GM12878 (cell line): ENCODE results near the gene SLC38A7. TPM values are rescaled to one million over a fixed set of nuclear protein-coding genes. Genes with fewer than 3 reads are reported as not detected.
A peak's percentile ranks its signal among the peaks of the same experiment; 100 is the strongest.

Experiments used
- ATAC-seq: fragments of 200-7000 bp; cut with Tn5 transposase; 3 replicates; pipeline ENCODE4 v1.9.1; 2020; ENCODE audit warnings: mild to moderate bottlenecking, moderate library complexity
- BruUV-seq: library from RNA; stranded (reverse); fragments of 400-500 nt; replicated peaks from 2 replicates; lab custom pipeline; 2021; lab: Mats Ljungman, UMichigan
- CTCF ChIA-PET: fragments of 300-600 bp; sonication (Branson Sonifier 250); formaldehyde crosslinking; extraction: SDS; loops from one replicate; lab custom pipeline; 2021; ENCODE audit warnings: inconsistent platforms; lab: Yijun Ruan, JAX
- POLR2A ChIA-PET: fragments of 350-600 bp; formaldehyde crosslinking; extraction: SDS; loops from one replicate; lab custom pipeline; 2021; ENCODE audit warnings: inconsistent platforms; lab: Charles Lee
- RAD21 ChIA-PET: fragments of 300-600 bp; sonication (Branson Sonifier 250); formaldehyde crosslinking; loops from one replicate; lab custom pipeline; 2023; ENCODE audit warnings: antibody characterized with exemption; ENCODE audit not compliant: unreplicated experiment; lab: Charles Lee
- SMC1A ChIA-PET: fragments of 300-600 bp; sonication (Branson Sonifier 250); formaldehyde crosslinking; loops from one replicate; lab custom pipeline; 2023; ENCODE audit not compliant: unreplicated experiment, uncharacterized antibody; lab: Charles Lee
- DNase-seq: peaks from one replicate; pipeline ENCODE4 v3.0.0-alpha.2; 2011; ENCODE audit warnings: low read depth, low spot score
- FAIRE-seq: peaks from 3 replicates; lab custom pipeline; 2011; peaks lifted over from hg19 to GRCh38; lab: Jason Lieb, UNC
- H2AFZ ChIP-seq: 2 replicates; pipeline ENCODE4 v1.6.0; 2011; ENCODE audit warnings: low read depth, low read length, control low read depth; ENCODE audit not compliant: control insufficient read depth
- H3K27ac ChIP-seq: 2 replicates; pipeline ENCODE4 v1.5.1; 2011; ENCODE audit warnings: control low read depth; ENCODE audit not compliant: control insufficient read depth, insufficient read depth
- H3K27me3 ChIP-seq, 2 experiments: replicated peaks in 1 of 2; 2 replicates each; pipeline versions ENCODE4 v1.6.0 to v1.6.1; 2011; ENCODE audit warnings: low read length in 1 of 2; ENCODE audit not compliant: control insufficient read depth in 2 of 2, insufficient read depth in 2 of 2
- H3K36me3 ChIP-seq, 2 experiments: 2 replicates each; pipeline ENCODE4 v1.5.1; 2011; ENCODE audit warnings: low read length in 1 of 2; ENCODE audit not compliant: control insufficient read depth in 2 of 2, insufficient read depth in 2 of 2
- H3K4me1 ChIP-seq: 2 replicates; pipeline ENCODE4 v1.6.1; 2011; ENCODE audit warnings: mild to moderate bottlenecking, low read length, moderate library complexity, mixed read lengths; ENCODE audit not compliant: control insufficient read depth, insufficient read depth
- H3K4me2 ChIP-seq: 2 replicates; pipeline ENCODE4 v1.6.0; 2011; ENCODE audit warnings: control low read depth; ENCODE audit not compliant: control insufficient read depth, insufficient read depth
- H3K4me3 ChIP-seq: fragments of 200-600 bp; sonication (generic); 2 replicates; pipeline ENCODE4 v1.5.1; 2016
- H3K79me2 ChIP-seq: 2 replicates; pipeline ENCODE4 v1.6.0; 2011; ENCODE audit warnings: low read length; ENCODE audit not compliant: control insufficient read depth, insufficient read depth
- H3K9ac ChIP-seq: 2 replicates; pipeline ENCODE4 v1.8.0; 2011; ENCODE audit warnings: low read length, control low read depth, mixed read lengths; ENCODE audit not compliant: control insufficient read depth, insufficient read depth
- H3K9me3 ChIP-seq: replicated peaks from 3 replicates; pipeline ENCODE4 v1.5.1; 2011; ENCODE audit warnings: mild to moderate bottlenecking, low read length; ENCODE audit not compliant: control insufficient read depth, insufficient read depth
- H4K20me1 ChIP-seq: 2 replicates; pipeline ENCODE4 v1.6.0; 2011; ENCODE audit not compliant: control insufficient read depth, insufficient read depth
- CEBPB ChIP-seq, 2 experiments: fragments of 150-350 bp in 1 of 2; IDR thresholded peaks; 2 replicates each; pipeline ENCODE4 v1.6.1; 2012 to 2014; ENCODE audit warnings: low read depth in 2 of 2, low read length in 2 of 2, borderline replicate concordance in 1 of 2, inconsistent platforms in 1 of 2
- GATAD2B ChIP-seq: fragments of 450-650 bp; conservative IDR thresholded peaks from 2 replicates; pipeline ENCODE4 v1.6.1; 2017; ENCODE audit warnings: low read depth, mild to moderate bottlenecking, moderate library complexity
- MXI1 ChIP-seq: fragments of 150-350 bp; IDR thresholded peaks from 2 replicates; pipeline ENCODE4 v1.6.1; 2011; ENCODE audit warnings: low read depth, mild to moderate bottlenecking, inconsistent platforms, low read length, improper control_type of control experiment
- POLR2AphosphoS5 ChIP-seq: IDR thresholded peaks from 2 replicates; pipeline ENCODE4 v1.6.1; 2011; ENCODE audit warnings: mild to moderate bottlenecking, low read length, inconsistent platforms
- WGBS: methylation state at CpG from one replicate; pipeline ENCODE4 v1.1.6; 2016; ENCODE audit warnings: low lambda C conversion rate; ENCODE audit not compliant: insufficient replicate concordance, insufficient coverage; ENCODE audit errors: missing lambda C conversion rate; 5-methylcytosine and 5-hydroxymethylcytosine counted together
- in situ Hi-C: fragments of 300-500 bp; cut with MboI; formaldehyde crosslinking; loops from 9 replicates; pipeline ENCODE4 v1.14.3; 2018; ENCODE audit warnings: mixed read lengths
- intact Hi-C: fragments of 100-400 bp; cut with micrococcal nuclease; formaldehyde crosslinking; loops from one replicate; pipeline ENCODE4 v1.14.2; 2022; ENCODE audit not compliant: unreplicated experiment
- polyA plus RNA-seq, 11 experiments: library from polyadenylated mRNA; depleted of rRNA in 4 of 11; unstranded in 6 of 11; stranded (reverse) in 5 of 11; fragments of >200 nt; fragmentation: Nextera tagmentation in 4 of 11; fragmentation: Illumina TruSeq in 1 of 11; extraction: Ambion mirVana in 4 of 11; extraction: Trizol in 1 of 11; gene quantifications; 1 replicate in 1 of 11; 2 replicates in 10 of 11; pipeline versions ENCODE4 v1.2.1 to v1.2.3, GENCODE V29; 2011 to 2016; ENCODE audit warnings: inconsistent platforms in 2 of 11, missing spikeins in 2 of 11, low read depth in 1 of 11
- total RNA-seq, 4 experiments: library from RNA; depleted of rRNA in 3 of 4; stranded (reverse); fragments of >200 nt in 3 of 4; fragmentation: Illumina TruSeq in 1 of 4; extraction: Trizol in 1 of 4; gene quantifications; 2 replicates each; pipeline versions ENCODE4 v1.2.1 to v1.2.3, GENCODE V29; 2013 to 2021
- TF ChIP-seq, protein P1 (sequence below): fragments of 450-650 bp; IDR thresholded peaks from 2 replicates; pipeline ENCODE4 v1.6.1; 2017; ENCODE audit warnings: borderline replicate concordance

The SLC38A7 gene
- total and polyA plus RNA-seq, 10 of the 15 experiments (the other 5 are each of a cell fraction or from before 2014, with no cell fraction given): 1.4 to 7.8 (median 4.7) TPM

DNA sequence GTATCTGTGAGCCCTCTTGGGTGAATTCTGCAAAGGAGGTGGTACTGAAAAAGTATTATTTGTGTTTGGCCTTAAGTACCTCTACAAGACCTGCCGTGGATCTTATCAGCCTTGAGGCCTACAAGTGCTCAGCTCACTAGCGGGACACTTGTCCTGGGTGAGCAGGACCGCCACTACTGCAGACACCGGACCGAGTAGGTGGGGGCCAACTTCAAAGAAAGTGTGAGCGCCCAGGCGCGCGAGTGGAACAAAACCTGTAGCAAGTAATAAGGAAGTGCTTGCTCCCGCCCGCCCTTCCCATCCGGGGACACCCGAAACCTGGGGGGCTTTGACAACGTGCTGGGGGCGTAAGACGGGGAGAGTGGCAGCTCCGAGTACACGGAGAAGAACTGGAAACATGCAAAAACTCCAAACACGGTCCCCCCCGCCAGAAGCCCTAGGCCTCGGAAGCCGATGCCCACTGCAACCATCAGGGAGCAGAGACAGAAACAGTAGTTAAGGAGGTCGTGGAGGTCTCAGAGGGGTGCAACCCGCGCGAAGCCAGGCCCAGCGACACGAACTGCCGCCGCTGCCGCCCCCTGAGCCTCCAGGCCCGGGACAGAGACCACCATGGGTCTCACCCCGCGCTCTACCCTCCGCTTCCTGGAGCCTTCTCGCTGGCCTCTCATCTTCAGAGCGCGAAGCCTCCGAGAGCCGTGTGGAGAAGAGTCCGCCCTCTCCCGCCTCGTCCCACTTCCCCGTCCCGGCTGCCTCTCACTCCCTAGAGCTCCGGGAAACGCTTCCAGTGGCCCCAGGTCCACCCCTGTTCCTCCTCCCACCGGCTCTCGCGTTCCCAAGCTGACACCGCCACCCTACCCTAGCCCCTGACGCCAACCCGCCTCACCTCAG lies 55.5 kb downstream of the SLC38A7 start (continued):
- TF ChIP-seq POLR2AphosphoS5 (peak; percentile 71), GATAD2B (peak; percentile 56; the same call in 1 of the 2 replicates), MXI1 (peak; percentile 63; the same call in 1 of the 2 replicates), CEBPB (IDR thresholded peaks at IDR 0.05; ENCODE audit: borderline replicate concordance in 1 of 2, low read depth in 2 of 2, low read length in 2 of 2) (no peak)

DNA sequence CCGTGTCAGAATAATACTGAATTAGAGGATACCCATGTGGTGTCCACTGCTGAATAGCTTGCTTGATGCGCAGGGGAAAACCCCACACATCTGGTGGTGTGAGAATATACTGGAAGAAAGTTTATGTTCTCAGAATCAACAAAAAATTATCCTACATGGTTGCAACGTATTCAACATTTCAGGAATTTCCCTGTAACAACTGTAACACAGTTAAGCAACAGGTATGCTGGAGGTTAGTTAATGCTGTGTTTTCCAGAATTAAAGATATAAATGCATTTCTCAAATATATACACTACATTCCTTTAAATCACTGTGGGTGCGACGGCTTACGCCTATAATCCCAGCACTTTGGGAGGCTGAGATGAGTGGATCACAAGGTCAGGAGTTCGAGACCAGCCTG lies 60.4 kb downstream of the SLC38A7 start:
- H4K20me1 ChIP-seq: peaks cover 15% of the 10 kb centered on the region
- BruUV-seq: TSS peak; percentile 4
- POLR2A ChIA-PET: no interaction called here
- no peaks in the 10 kb centered on the region for H3K9me3 ChIP-seq
- CTCF ChIA-PET: interaction anchor here (1.2 kb wide), 1 partner anchor 39 kb away, joined by 3 read pairs; no protein-coding TSS in a partner anchor
- H3K27me3 ChIP-seq: no peaks in the 10 kb centered on the region
- H3K36me3 ChIP-seq: peaks cover 5 to 22% of the 10 kb centered on the region in 2 experiments
- no peak overlapping the region for H3K4me3 ChIP-seq
- 81% methylated on average over 7 of the region's 7 CpGs for WGBS
- SMC1A ChIA-PET: interaction anchor here (0.5 kb wide), 1 partner anchor 84 kb away, joined by 3 read pairs; no protein-coding TSS in a partner anchor
- no peak overlapping the region for H2AFZ ChIP-seq
- no peak for FAIRE-seq
- H3K27ac ChIP-seq: no peak overlapping the region
- no peaks in the 10 kb centered on the region for H3K4me1 ChIP-seq
- TF ChIP-seq, protein P1, sequence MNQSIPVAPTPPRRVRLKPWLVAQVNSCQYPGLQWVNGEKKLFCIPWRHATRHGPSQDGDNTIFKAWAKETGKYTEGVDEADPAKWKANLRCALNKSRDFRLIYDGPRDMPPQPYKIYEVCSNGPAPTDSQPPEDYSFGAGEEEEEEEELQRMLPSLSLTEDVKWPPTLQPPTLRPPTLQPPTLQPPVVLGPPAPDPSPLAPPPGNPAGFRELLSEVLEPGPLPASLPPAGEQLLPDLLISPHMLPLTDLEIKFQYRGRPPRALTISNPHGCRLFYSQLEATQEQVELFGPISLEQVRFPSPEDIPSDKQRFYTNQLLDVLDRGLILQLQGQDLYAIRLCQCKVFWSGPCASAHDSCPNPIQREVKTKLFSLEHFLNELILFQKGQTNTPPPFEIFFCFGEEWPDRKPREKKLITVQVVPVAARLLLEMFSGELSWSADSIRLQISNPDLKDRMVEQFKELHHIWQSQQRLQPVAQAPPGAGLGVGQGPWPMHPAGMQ: no peak
- H3K79me2 ChIP-seq: peaks cover 80% of the 10 kb centered on the region
- intact Hi-C loops: no loop called here
- RAD21 ChIA-PET: no interaction called here
- no peak for ATAC-seq
- DNase-seq: no peak
- no peak overlapping the region for H3K4me2 ChIP-seq
- in situ Hi-C loops: no loop called here
- no peak overlapping the region for H3K9ac ChIP-seq
